C4-2B (cell line): ENCODE results near the gene TRIM66.

ENCODE experiments used
- ZFX ChIP-seq: fragments of 450-650 bp; IDR thresholded peaks from 2 replicates; pipeline ENCODE4 v1.6.1; 2017
- TF ChIP-seq, protein P1 (sequence below): fragments of 450-650 bp; conservative IDR thresholded peaks from 2 replicates; pipeline ENCODE4 v1.5.1; 2017; ENCODE audit warnings: mild to moderate bottlenecking

DNA sequence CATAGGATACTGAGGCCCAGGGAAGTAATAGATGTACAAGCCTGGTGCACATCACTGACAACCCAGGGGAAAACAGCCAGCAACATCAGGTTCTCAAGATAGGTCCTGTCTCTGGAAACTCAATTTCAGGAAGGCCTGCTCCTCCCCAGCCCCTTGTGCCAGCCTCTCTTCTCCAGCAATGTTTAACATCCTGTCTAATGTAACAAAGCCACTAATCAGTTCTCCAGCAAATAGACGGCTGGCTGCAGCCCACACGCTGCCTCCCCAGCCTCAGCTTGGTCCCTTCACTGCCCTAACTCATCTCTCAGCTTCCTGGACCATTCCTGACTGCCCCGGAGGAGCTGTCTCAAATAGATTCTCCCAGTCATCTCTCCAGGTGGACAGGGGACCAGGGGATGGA is 37.9 kb upstream of the TRIM66 start:
- TF ChIP-seq, protein P1, sequence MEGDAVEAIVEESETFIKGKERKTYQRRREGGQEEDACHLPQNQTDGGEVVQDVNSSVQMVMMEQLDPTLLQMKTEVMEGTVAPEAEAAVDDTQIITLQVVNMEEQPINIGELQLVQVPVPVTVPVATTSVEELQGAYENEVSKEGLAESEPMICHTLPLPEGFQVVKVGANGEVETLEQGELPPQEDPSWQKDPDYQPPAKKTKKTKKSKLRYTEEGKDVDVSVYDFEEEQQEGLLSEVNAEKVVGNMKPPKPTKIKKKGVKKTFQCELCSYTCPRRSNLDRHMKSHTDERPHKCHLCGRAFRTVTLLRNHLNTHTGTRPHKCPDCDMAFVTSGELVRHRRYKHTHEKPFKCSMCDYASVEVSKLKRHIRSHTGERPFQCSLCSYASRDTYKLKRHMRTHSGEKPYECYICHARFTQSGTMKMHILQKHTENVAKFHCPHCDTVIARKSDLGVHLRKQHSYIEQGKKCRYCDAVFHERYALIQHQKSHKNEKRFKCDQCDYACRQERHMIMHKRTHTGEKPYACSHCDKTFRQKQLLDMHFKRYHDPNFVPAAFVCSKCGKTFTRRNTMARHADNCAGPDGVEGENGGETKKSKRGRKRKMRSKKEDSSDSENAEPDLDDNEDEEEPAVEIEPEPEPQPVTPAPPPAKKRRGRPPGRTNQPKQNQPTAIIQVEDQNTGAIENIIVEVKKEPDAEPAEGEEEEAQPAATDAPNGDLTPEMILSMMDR: no peak
- TF ChIP-seq ZFX: no peak
